Measurements from ENCODE around the gene FLT4. TPM values are rescaled to one million over a fixed set of nuclear protein-coding genes. Genes with fewer than 3 reads are reported as not detected.
"Not testable (repeated sequence)": the region's sequence is repeated elsewhere in the genome, so short reads cannot be mapped to it uniquely, and the experiment has no call there.

FLT4 gene
- polyA plus RNA-seq, 1 donor from 2014 or later: 0.56 TPM

GRCh38 chr5:180678319-180678718, 28.9 kb upstream of the FLT4 start:
- not testable (repeated sequence) for H3K9me3 Mint-ChIP-seq, H3K4me3 Mint-ChIP-seq, H3K4me1 Mint-ChIP-seq, H3K27ac Mint-ChIP-seq, H3K36me3 Mint-ChIP-seq
- H3K27me3 Mint-ChIP-seq: peaks cover 18% of the 10 kb centered on the region

DNA sequence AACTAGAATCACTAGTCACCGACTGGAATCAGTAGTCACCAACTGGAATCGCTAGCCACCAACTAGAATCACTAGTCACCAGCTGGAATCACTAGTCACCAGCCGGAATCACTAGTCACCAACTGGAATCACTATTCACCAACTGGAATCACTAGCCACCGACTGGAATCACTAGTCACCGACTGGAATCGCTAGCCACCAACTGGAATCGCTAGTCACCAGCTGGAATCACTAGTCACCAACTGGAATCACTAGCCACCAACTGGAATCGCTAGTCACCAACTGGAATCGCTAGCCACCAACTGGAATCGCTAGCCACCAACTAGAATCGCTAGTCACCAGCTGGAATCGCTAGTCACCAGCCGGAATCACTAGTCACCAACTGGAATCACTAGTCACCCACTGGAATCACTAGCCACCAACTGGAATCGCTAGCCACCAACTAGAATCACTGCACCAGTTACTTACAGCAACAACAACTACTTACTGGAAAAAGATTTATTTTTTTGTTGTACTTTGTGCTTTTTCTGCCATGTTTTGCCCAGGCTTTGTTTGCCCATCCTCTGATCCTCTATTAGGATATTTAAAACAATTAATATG, 25.7 kb upstream of the FLT4 start:
- peaks cover 3 to 5% (median 3%) of the 10 kb centered on the region in 3 donors for H3K4me1 Mint-ChIP-seq
- H3K27me3 Mint-ChIP-seq: peaks cover 18% of the 10 kb centered on the region
- H3K27ac Mint-ChIP-seq: no peak overlapping the region
- H3K36me3 Mint-ChIP-seq: peaks cover 2% of the 10 kb centered on the region
- no peaks in the 10 kb centered on the region for H3K9me3 Mint-ChIP-seq
- no peak overlapping the region for H3K4me3 Mint-ChIP-seq

DNA sequence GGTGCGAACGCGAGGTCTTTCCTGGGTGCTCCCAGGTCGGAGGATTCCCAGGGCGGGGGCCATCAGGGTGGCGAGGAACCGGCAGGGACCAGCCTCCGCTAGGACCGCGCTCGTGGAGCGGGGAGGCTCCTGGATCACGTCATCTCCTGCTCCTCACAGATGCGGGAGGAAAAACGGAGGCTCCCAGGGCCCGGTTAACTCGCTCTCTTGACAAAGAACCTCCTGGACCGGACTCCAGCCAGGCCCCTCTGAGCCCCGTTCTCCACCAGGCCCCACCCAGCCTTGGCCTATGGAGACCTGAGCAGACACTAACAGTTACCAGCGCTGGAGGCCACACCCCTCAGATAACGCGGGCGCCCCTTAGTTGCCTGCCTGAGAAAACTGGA, 24.7 kb upstream of the FLT4 start:
- not testable (repeated sequence) for H3K27ac Mint-ChIP-seq, H3K4me3 Mint-ChIP-seq, H3K9me3 Mint-ChIP-seq, H3K36me3 Mint-ChIP-seq, H3K4me1 Mint-ChIP-seq
- peaks cover 20% of the 10 kb centered on the region for H3K27me3 Mint-ChIP-seq

GRCh38 chr5:180673371-180674089, 24.1 kb upstream of the FLT4 start:
- peaks cover 20% of the 10 kb centered on the region for H3K27me3 Mint-ChIP-seq
- H3K4me1 Mint-ChIP-seq: peaks cover 5 to 8% (median 7%) of the 10 kb centered on the region in 3 donors
- no peak overlapping the region for H3K4me3 Mint-ChIP-seq
- peak overlapping the region in 1 of 3 donors; percentile 85 for H3K27ac Mint-ChIP-seq
- H3K36me3 Mint-ChIP-seq: peaks cover 2% of the 10 kb centered on the region
- no peaks in the 10 kb centered on the region for H3K9me3 Mint-ChIP-seq

DNA sequence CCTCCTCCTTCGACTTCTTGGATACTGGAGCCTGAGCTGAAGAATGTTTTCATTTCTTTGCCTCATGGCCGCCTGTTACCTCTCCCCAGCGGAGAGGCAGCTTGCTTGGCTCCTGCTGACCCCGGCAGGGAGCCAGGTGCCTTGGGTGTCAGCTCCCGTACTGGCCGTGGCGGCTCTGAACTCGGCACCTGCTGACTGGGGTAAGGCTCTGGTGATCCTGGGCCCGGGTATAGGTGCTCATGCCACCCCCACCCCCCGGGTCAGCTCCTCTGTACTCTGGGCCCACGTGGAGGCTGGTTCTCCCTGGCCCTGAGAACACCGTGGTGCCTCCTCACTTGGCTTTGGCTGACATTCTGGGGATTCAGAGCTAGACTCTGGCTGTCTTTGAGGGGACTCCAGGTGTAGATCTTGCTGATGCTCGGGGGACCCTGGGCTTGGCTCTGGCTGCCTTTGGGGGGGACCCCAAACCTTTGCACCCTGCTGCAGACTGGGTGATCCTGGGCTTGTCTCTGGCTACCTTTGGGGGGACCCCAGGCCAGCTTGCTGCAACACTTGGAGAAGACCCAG, 22.6 kb upstream of the FLT4 start:
- H3K4me1 Mint-ChIP-seq, H3K36me3 Mint-ChIP-seq, H3K4me3 Mint-ChIP-seq, H3K27ac Mint-ChIP-seq, H3K9me3 Mint-ChIP-seq: not testable (repeated sequence)
- H3K27me3 Mint-ChIP-seq: peaks cover 20% of the 10 kb centered on the region

DNA sequence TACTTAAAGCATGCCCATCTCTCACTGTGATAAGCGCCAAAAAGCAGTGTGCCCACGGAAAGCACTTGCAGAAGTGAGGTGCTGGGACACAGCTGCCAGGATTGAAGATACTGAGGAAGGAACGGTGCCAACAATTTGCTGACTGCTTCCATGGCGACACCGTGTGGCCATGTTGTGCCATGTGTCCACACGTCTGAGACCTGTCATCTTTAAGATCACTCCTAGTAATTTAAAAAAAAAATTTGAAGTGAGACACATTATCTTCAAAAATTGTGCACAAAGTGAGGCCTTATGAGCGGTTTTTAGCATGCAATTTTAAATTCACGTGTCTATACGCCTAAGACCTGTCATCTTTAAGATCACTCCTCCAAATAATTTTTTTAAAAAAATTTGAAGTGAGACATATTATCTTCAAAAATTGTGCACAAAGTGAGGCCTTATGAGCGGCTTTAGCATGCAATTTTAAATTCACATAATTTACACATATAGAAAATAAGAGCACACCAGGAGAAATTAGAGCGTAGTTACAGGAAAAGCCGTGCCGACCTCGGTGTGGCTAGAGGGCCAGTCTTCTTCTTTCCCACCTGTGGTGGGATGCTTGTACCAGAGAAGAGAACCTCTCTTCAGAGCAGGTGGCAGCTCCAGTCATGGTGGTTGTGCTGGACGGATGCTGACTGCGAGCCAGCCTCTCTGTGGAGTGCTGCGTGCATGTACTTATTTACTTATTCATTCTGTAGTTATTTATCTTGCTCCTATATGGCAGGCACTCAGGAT, 21.4 kb upstream of the FLT4 start:
- H3K9me3 Mint-ChIP-seq: no peaks in the 10 kb centered on the region
- peaks cover 19% of the 10 kb centered on the region for H3K27me3 Mint-ChIP-seq
- H3K36me3 Mint-ChIP-seq: no peaks in the 10 kb centered on the region
- peaks cover 5 to 8% (median 7%) of the 10 kb centered on the region in 3 donors for H3K4me1 Mint-ChIP-seq
- peak overlapping the region in 2 of 4 donors; percentile 23 to 71 for H3K4me3 Mint-ChIP-seq
- H3K27ac Mint-ChIP-seq: no peak overlapping the region

DNA sequence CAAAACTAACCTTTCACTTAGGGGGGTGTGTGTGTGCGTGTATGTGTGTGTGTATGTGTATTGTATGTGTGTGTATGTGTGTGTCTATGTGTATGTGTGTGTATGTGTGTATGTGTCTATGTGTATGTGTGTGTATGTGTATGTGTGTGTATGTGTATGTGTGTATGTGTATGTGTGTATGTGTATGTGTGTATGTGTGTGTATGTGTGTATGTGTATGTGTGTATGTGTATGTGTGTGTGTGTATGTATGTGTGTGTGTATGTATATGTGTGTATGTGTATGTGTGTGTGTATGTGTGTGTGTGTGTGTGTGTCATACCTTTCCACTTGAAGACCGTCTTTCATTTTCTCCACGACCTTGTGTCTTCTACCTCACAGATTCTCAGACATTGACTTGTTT, 20.8 kb upstream of the FLT4 start:
- Mint-ChIP-seq H3K4me3 (peak overlapping the region in 2 of 4 donors; percentile 23 to 71), H3K27me3 (peaks cover 17% of the 10 kb centered on the region), H3K9me3 (peaks cover 0 to under 1% (median 0%) of the 10 kb centered on the region in 3 donors), H3K27ac (peak overlapping the region in 1 of 3 donors; percentile 37), H3K36me3 (no peaks in the 10 kb centered on the region), H3K4me1 (peaks cover 5 to 8% (median 7%) of the 10 kb centered on the region in 3 donors)

- Mint-ChIP-seq H3K4me3 (no peak overlapping the region), H3K9me3 (peaks cover 0 to 1% (median 0%) of the 10 kb centered on the region in 3 donors), H3K36me3 (no peaks in the 10 kb centered on the region), H3K27me3 (peaks cover 14% of the 10 kb centered on the region), H3K4me1 (peaks cover 5 to 8% (median 7%) of the 10 kb centered on the region in 3 donors), H3K27ac (peak overlapping the region in 1 of 3 donors; percentile 37)
These were observed 20.3 kb upstream of the FLT4 start for GRCh38 chr5:180669661-180670060.

GRCh38 chr5:180668835-180669596, 19.6 kb upstream of the FLT4 start:
- Mint-ChIP-seq H3K36me3 (no peaks in the 10 kb centered on the region), H3K27me3 (peaks cover 12% of the 10 kb centered on the region), H3K9me3 (peaks cover 0 to 1% (median 0%) of the 10 kb centered on the region in 3 donors), H3K4me3 (no peak overlapping the region), H3K4me1 (peaks cover 3 to 7% (median 7%) of the 10 kb centered on the region in 3 donors), H3K27ac (peak overlapping the region in 1 of 3 donors; percentile 47)

DNA sequence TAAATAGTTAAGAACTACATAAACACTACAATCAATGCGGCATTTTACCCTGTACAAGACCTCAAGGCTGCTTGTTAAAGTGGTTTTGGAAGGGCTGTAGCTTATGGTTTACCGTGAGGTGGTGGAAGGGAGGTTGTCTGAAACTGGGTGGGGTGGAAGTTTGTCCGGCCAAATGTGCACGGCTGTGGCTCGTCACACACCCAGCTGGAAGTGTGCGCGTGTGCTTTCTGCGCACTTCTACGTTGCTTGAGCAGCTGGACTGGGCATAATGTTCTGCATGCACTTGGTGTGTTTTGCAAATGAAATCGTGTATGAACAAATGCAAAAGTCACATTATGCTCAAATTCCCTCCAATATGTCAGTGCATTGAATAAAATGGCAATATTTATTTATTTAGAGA, 17.4 kb upstream of the FLT4 start:
- Mint-ChIP-seq H3K9me3 (peaks cover 0 to 1% (median 0%) of the 10 kb centered on the region in 3 donors), H3K4me1 (peaks cover 3 to 7% (median 7%) of the 10 kb centered on the region in 3 donors), H3K27me3 (peaks cover 6% of the 10 kb centered on the region), H3K27ac (no peak overlapping the region), H3K36me3 (no peaks in the 10 kb centered on the region), H3K4me3 (no peak overlapping the region)

GRCh38 chr5:180665682-180666404, 16.4 kb upstream of the FLT4 start:
- Mint-ChIP-seq H3K27me3 (peaks cover 6% of the 10 kb centered on the region), H3K4me1 (peaks cover 3 to 7% (median 4%) of the 10 kb centered on the region in 3 donors), H3K27ac (no peak overlapping the region), H3K36me3 (no peaks in the 10 kb centered on the region), H3K9me3 (peaks cover 0 to 1% (median 0%) of the 10 kb centered on the region in 3 donors), H3K4me3 (no peak overlapping the region)

- Mint-ChIP-seq H3K4me1 (no peaks in the 10 kb centered on the region), H3K27ac (no peak overlapping the region), H3K4me3 (no peak overlapping the region), H3K27me3 (peaks cover 16% of the 10 kb centered on the region), H3K36me3 (peaks cover 4% of the 10 kb centered on the region), H3K9me3 (peaks cover 0 to 3% (median 2%) of the 10 kb centered on the region in 3 donors)
These were observed 9.6 kb upstream of the FLT4 start for GRCh38 chr5:180658774-180659564.

GRCh38 chr5:180655243-180655642, 5.8 kb upstream of the FLT4 start:
- not testable (repeated sequence) for H3K4me1 Mint-ChIP-seq, H3K27ac Mint-ChIP-seq, H3K36me3 Mint-ChIP-seq, H3K9me3 Mint-ChIP-seq, H3K4me3 Mint-ChIP-seq
- peaks cover 37% of the 10 kb centered on the region for H3K27me3 Mint-ChIP-seq
